ENCODE measurements around the gene GPBP1.
A peak's percentile ranks its signal among the peaks of the same experiment; 100 is the strongest.
"Not testable (repeated sequence)": the region's sequence is repeated elsewhere in the genome, so short reads cannot be mapped to it uniquely, and the experiment has no call there.

GPBP1 gene

GRCh38 chr5:57173319-57174127, at the start of gene GPBP1:
TSS of gene GPBP1 (plus strand) at chr5:57174059. CDS start at chr5:57214131, 40,072 bp downstream.
- peak; percentile 99 for DNase-seq (ENCODE audit: low read depth)

- DNase-seq (ENCODE audit: low read depth): no peak
Observed at GRCh38 chr5:57128325-57128724, 45.5 kb upstream of the GPBP1 start.

GRCh38 chr5:57133574-57133973, 40.3 kb upstream of the GPBP1 start:
- no peak for DNase-seq (ENCODE audit: low read depth)

- DNase-seq (ENCODE audit: low read depth): no peak
Observed at GRCh38 chr5:57137401-57137800, 36.5 kb upstream of the GPBP1 start.

- no peak for DNase-seq (ENCODE audit: low read depth)
Observed at GRCh38 chr5:57152316-57152715, 21.5 kb upstream of the GPBP1 start.

- no peak for DNase-seq (ENCODE audit: low read depth)
Observed at GRCh38 chr5:57155033-57155432, 18.8 kb upstream of the GPBP1 start.

- no peak for DNase-seq (ENCODE audit: low read depth)
Observed at GRCh38 chr5:57157131-57157530, 16.7 kb upstream of the GPBP1 start.

- DNase-seq (ENCODE audit: low read depth): no peak
Observed at GRCh38 chr5:57157666-57158065, 16.2 kb upstream of the GPBP1 start.

GRCh38 chr5:57163553-57164006, 10.3 kb upstream of the GPBP1 start:
- no peak for DNase-seq (ENCODE audit: low read depth)

- DNase-seq (ENCODE audit: low read depth): no peak
Observed at GRCh38 chr5:57164124-57164523, 9.7 kb upstream of the GPBP1 start.

GRCh38 chr5:57165171-57165570, 8.7 kb upstream of the GPBP1 start:
- DNase-seq (ENCODE audit: low read depth): not testable (repeated sequence)

- peak; percentile 66 for DNase-seq (ENCODE audit: low read depth)
Observed at GRCh38 chr5:57166276-57166675, 7.6 kb upstream of the GPBP1 start.

GRCh38 chr5:57167201-57167600, 6.7 kb upstream of the GPBP1 start:
- DNase-seq (ENCODE audit: low read depth): no peak

GRCh38 chr5:57170116-57170515, 3.7 kb upstream of the GPBP1 start:
- not testable (repeated sequence) for DNase-seq (ENCODE audit: low read depth)

GRCh38 chr5:57171816-57172465, 1.9 kb upstream of the GPBP1 start:
- peak; percentile 56 for DNase-seq (ENCODE audit: low read depth)

GRCh38 chr5:57172466-57173318, 1.2 kb upstream of the GPBP1 start:
- DNase-seq (ENCODE audit: low read depth): peak; percentile 39

GRCh38 chr5:57174128-57174889, 450 bp downstream of the GPBP1 start:
- DNase-seq (ENCODE audit: low read depth): peak; percentile 39

- no peak for DNase-seq (ENCODE audit: low read depth)
Observed at GRCh38 chr5:57174890-57175510, 1.1 kb downstream of the GPBP1 start.

- no peak for DNase-seq (ENCODE audit: low read depth)
Observed at GRCh38 chr5:57175551-57176309, 1.9 kb downstream of the GPBP1 start.

GRCh38 chr5:57176350-57176857, 2.5 kb downstream of the GPBP1 start:
- peak; percentile 86 for DNase-seq (ENCODE audit: low read depth)
